OCI-LY1 (cell line): ENCODE measurements around the gene MDN1.

Experiments
- H2AFZ ChIP-seq: fragments of 200-600 bp; sonication (generic), shearing (Covaris generic); 2 replicates; pipeline ENCODE4 v1.6.0; 2014; ENCODE audit warnings: antibody characterized with exemption, mild to moderate bottlenecking, low read length
- H3F3A ChIP-seq: fragments of 200-600 bp; sonication (generic), shearing (Covaris generic); 2 replicates; pipeline ENCODE4 v1.6.0; 2014; ENCODE audit warnings: mild to moderate bottlenecking, antibody characterized with exemption, low read length, moderate library complexity; ENCODE audit not compliant: insufficient read depth
- H3K27ac ChIP-seq: fragments of 200-600 bp; sonication (generic); 2 replicates; pipeline ENCODE4 v1.5.1; 2014; ENCODE audit warnings: low read length, mixed run types, mild to moderate bottlenecking, low read depth; ENCODE audit not compliant: poor library complexity, severe bottlenecking
- H3K27me3 ChIP-seq: fragments of 200-600 bp; sonication (generic); 2 replicates; pipeline ENCODE4 v1.6.0; 2014; ENCODE audit warnings: antibody characterized with exemption, mild to moderate bottlenecking, low read length, moderate library complexity; ENCODE audit not compliant: insufficient read depth
- H3K36me3 ChIP-seq: fragments of 200-600 bp; sonication (generic); 2 replicates; pipeline ENCODE4 v1.6.1; 2014; ENCODE audit warnings: mild to moderate bottlenecking, antibody characterized with exemption, low read length, moderate library complexity, mixed read lengths; ENCODE audit not compliant: insufficient read depth
- H3K4me1 ChIP-seq: fragments of 200-600 bp; sonication (generic); 2 replicates; pipeline ENCODE4 v1.5.1; 2014; ENCODE audit warnings: mild to moderate bottlenecking, low read length, moderate library complexity; ENCODE audit not compliant: insufficient read depth, severe bottlenecking
- H3K4me2 ChIP-seq: fragments of 200-600 bp; sonication (generic), shearing (Covaris generic); 2 replicates; pipeline ENCODE4 v1.6.1; 2014; ENCODE audit warnings: low read length
- H3K4me3 ChIP-seq: fragments of 200-600 bp; sonication (generic); 2 replicates; pipeline ENCODE4 v1.5.1; 2014; ENCODE audit warnings: low read length, low read depth, mild to moderate bottlenecking, mixed read lengths; ENCODE audit not compliant: poor library complexity, severe bottlenecking
- H3K79me2 ChIP-seq: fragments of 200-600 bp; shearing (Covaris generic); 2 replicates; pipeline ENCODE4 v1.6.1; 2016; ENCODE audit warnings: mixed run types, low read length, mixed read lengths; ENCODE audit not compliant: insufficient read depth
- H3K9ac ChIP-seq: fragments of 200-600 bp; sonication (generic), shearing (Covaris generic); 2 replicates; pipeline ENCODE4 v1.6.1; 2014; ENCODE audit warnings: mild to moderate bottlenecking, low read length, mixed read lengths
- H3K9me2 ChIP-seq: fragments of 200-600 bp; sonication (generic), shearing (Covaris generic); 2 replicates; pipeline ENCODE4 v1.6.1; 2014; ENCODE audit warnings: low read depth, mild to moderate bottlenecking, low read length, mixed read lengths
- H3K9me3 ChIP-seq: fragments of 200-600 bp; shearing (Covaris generic); 2 replicates; pipeline ENCODE4 v1.6.1; 2014; ENCODE audit warnings: low read length, mixed read lengths
- H4K20me1 ChIP-seq: fragments of 200-600 bp; sonication (generic), shearing (Covaris generic); 2 replicates; pipeline ENCODE4 v1.6.0; 2016; ENCODE audit warnings: mild to moderate bottlenecking, low read length; ENCODE audit not compliant: insufficient read depth
- EZH2 ChIP-seq: fragments of 200-600 bp; sonication (generic), shearing (Covaris generic); IDR thresholded peaks from 2 replicates; pipeline ENCODE4 v1.8.0; 2017; ENCODE audit warnings: borderline replicate concordance, mixed run types, mild to moderate bottlenecking, antibody characterized with exemption, low read length, moderate library complexity, mixed read lengths
- TF ChIP-seq, protein P1 (sequence below): fragments of 200-600 bp; sonication (generic), shearing (Covaris generic); IDR thresholded peaks from 2 replicates; pipeline ENCODE4 v1.5.1; 2017; ENCODE audit warnings: mild to moderate bottlenecking, antibody characterized with exemption, low read length, moderate library complexity, mixed read lengths

The MDN1 gene

DNA sequence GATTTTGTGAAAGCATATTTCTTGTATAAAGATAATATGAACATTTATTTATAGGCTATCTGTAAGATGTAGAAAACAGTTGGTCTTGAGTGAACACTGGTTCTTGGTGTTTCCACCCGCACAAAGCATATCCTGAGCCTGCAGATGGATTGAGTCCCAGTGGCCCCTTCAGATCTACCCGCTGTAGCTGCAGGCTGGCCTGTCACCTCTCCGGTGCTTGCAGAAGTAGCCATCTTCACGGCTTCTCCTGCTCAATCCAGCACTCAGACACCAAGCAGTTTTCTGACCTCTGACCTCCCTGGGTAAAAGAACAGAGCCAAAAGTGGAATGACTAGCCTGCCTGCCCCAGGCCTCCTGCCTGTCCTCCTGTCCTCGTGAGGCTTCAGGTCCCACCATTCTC lies 203.7 kb downstream of the MDN1 start:
- H4K20me1 ChIP-seq: no peaks in the 10 kb centered on the region
- H3K4me1 ChIP-seq: no peaks in the 10 kb centered on the region
- no peaks in the 10 kb centered on the region for H3F3A ChIP-seq
- TF ChIP-seq, protein P1, sequence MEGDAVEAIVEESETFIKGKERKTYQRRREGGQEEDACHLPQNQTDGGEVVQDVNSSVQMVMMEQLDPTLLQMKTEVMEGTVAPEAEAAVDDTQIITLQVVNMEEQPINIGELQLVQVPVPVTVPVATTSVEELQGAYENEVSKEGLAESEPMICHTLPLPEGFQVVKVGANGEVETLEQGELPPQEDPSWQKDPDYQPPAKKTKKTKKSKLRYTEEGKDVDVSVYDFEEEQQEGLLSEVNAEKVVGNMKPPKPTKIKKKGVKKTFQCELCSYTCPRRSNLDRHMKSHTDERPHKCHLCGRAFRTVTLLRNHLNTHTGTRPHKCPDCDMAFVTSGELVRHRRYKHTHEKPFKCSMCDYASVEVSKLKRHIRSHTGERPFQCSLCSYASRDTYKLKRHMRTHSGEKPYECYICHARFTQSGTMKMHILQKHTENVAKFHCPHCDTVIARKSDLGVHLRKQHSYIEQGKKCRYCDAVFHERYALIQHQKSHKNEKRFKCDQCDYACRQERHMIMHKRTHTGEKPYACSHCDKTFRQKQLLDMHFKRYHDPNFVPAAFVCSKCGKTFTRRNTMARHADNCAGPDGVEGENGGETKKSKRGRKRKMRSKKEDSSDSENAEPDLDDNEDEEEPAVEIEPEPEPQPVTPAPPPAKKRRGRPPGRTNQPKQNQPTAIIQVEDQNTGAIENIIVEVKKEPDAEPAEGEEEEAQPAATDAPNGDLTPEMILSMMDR: no peak
- no peak for TF ChIP-seq EZH2
- no peaks in the 10 kb centered on the region; the same call in 1 of the 2 replicates for H3K36me3 ChIP-seq
- H3K27ac ChIP-seq: no peak overlapping the region
- H3K4me2 ChIP-seq: no peak overlapping the region
- no peak overlapping the region for H3K9ac ChIP-seq
- no peak overlapping the region for H3K4me3 ChIP-seq
- no peak overlapping the region for H2AFZ ChIP-seq
- H3K9me3 ChIP-seq: no peaks in the 10 kb centered on the region
- H3K79me2 ChIP-seq: no peaks in the 10 kb centered on the region
- no peaks in the 10 kb centered on the region for H3K9me2 ChIP-seq
- H3K27me3 ChIP-seq: no peaks in the 10 kb centered on the region

DNA sequence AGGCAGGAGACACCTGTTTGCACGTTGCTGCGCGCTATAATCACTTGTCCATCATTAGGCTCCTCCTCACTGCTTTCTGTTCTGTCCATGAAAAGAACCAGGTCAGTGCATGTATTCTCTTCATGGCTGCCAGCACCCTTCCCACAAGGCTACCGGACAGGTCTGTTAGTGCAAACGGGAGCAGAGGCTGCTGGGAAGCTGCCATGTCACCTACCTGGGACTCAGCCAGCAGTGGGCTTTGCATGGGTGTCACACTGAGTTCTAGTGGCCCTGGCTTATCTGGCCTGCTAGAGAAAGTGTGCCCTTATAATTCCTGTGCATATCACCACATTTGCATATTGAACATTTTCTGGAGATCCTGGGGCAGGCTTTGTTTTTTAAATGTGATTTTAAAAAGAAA lies 205.8 kb downstream of the MDN1 start:
- no peaks in the 10 kb centered on the region for H3K79me2 ChIP-seq
- no peaks in the 10 kb centered on the region; the same call in 1 of the 2 replicates for H3K36me3 ChIP-seq
- H2AFZ ChIP-seq: no peak overlapping the region
- TF ChIP-seq, protein P1: no peak
- no peak for TF ChIP-seq EZH2
- H3K9me3 ChIP-seq: no peaks in the 10 kb centered on the region
- no peaks in the 10 kb centered on the region for H3K4me1 ChIP-seq
- no peak overlapping the region for H3K4me3 ChIP-seq
- no peak overlapping the region for H3K27ac ChIP-seq
- no peaks in the 10 kb centered on the region for H3F3A ChIP-seq
- H4K20me1 ChIP-seq: no peaks in the 10 kb centered on the region
- H3K4me2 ChIP-seq: no peak overlapping the region
- no peaks in the 10 kb centered on the region for H3K9me2 ChIP-seq
- no peak overlapping the region for H3K9ac ChIP-seq
- H3K27me3 ChIP-seq: no peaks in the 10 kb centered on the region

DNA sequence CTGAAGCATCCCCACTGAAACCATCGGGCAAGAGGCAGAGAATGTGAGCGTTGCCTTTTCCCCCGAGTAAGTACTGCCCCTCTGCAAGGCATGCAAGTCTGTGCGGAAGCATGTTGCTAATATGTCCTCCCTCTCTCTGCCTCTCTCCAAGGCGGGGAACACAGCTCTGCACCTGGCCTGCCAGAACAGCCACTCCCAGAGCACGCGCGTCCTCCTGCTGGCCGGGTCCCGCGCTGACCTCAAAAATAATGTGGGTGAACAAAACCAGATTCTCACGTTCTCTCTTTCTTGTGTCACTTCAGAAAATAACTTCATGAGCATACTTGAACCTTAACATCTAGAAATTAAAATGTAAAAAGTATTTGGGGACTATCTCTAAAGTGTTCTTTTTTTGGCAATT lies 207.5 kb downstream of the MDN1 start:
- Histone ChIP-seq H3K27ac (no peak overlapping the region), H3K79me2 (no peaks in the 10 kb centered on the region), H2AFZ (no peak overlapping the region), H3K36me3 (no peaks in the 10 kb centered on the region), H3F3A (no peaks in the 10 kb centered on the region), H4K20me1 (no peaks in the 10 kb centered on the region), H3K4me1 (no peaks in the 10 kb centered on the region), H3K9me3 (no peaks in the 10 kb centered on the region), H3K27me3 (no peaks in the 10 kb centered on the region), H3K4me2 (no peak overlapping the region), H3K9ac (no peak overlapping the region), H3K9me2 (no peaks in the 10 kb centered on the region), H3K4me3 (no peak overlapping the region)
- TF ChIP-seq EZH2: no peak
- TF ChIP-seq, protein P1: no peak
